Measurements from ENCODE around the gene KPNA4.

GRCh38 chr3:160612386-160613075, 47.2 kb upstream of the KPNA4 start:
- TF ChIP-seq, protein P1, sequence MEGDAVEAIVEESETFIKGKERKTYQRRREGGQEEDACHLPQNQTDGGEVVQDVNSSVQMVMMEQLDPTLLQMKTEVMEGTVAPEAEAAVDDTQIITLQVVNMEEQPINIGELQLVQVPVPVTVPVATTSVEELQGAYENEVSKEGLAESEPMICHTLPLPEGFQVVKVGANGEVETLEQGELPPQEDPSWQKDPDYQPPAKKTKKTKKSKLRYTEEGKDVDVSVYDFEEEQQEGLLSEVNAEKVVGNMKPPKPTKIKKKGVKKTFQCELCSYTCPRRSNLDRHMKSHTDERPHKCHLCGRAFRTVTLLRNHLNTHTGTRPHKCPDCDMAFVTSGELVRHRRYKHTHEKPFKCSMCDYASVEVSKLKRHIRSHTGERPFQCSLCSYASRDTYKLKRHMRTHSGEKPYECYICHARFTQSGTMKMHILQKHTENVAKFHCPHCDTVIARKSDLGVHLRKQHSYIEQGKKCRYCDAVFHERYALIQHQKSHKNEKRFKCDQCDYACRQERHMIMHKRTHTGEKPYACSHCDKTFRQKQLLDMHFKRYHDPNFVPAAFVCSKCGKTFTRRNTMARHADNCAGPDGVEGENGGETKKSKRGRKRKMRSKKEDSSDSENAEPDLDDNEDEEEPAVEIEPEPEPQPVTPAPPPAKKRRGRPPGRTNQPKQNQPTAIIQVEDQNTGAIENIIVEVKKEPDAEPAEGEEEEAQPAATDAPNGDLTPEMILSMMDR (IDR thresholded peaks at IDR 0.05) = no peak
- TF ChIP-seq POLR2AphosphoS5 (IDR thresholded peaks at IDR 0.05) = no peak
